A673 (cell line): ENCODE data around the gene ATP10D. TPM values are rescaled to one million over a fixed set of nuclear protein-coding genes. Genes with fewer than 3 reads are reported as not detected.

Experiments used
- BruUV-seq: library from RNA; stranded (reverse); fragments of 400-500 nt; replicated peaks from 2 replicates; lab custom pipeline; 2021; lab: Mats Ljungman, UMichigan
- CTCF ChIA-PET: fragments of 300-600 bp; sonication (Branson Sonifier 250); formaldehyde crosslinking; loops from one replicate; lab custom pipeline; 2022; ENCODE audit warnings: antibody characterized with exemption; lab: Charles Lee
- POLR2A ChIA-PET: fragments of 300-600 bp; sonication (Branson Sonifier 250); formaldehyde crosslinking; loops from one replicate; lab custom pipeline; 2022; ENCODE audit warnings: antibody characterized with exemption; ENCODE audit not compliant: low non-redundant PET; lab: Charles Lee
- DNase-seq: peaks from one replicate; pipeline ENCODE4 v3.0.0-alpha.2; 2015; ENCODE audit warnings: low spot score
- H3K27ac ChIP-seq: fragments of 200-600 bp; sonication (generic); 2 replicates; pipeline ENCODE4 v1.5.1; 2016; ENCODE audit warnings: mixed run types, low read depth, mild to moderate bottlenecking, mixed read lengths, antibody characterized with exemption, low read length; ENCODE audit not compliant: poor library complexity, severe bottlenecking
- H3K27me3 ChIP-seq: fragments of 200-600 bp; sonication (generic); replicated peaks from 2 replicates; pipeline ENCODE4 v1.6.1; 2017; ENCODE audit warnings: mixed run types, low read depth, mild to moderate bottlenecking, mixed read lengths, antibody characterized with exemption, low read length; ENCODE audit not compliant: insufficient read depth, poor library complexity
- H3K36me3 ChIP-seq: fragments of 200-600 bp; sonication (generic); 2 replicates; pipeline ENCODE4 v1.6.1; 2016; ENCODE audit warnings: mixed run types, mild to moderate bottlenecking, mixed read lengths, antibody characterized with exemption, low read length; ENCODE audit not compliant: insufficient read depth, poor library complexity, severe bottlenecking
- H3K4me1 ChIP-seq: fragments of 200-600 bp; sonication (generic); 2 replicates; pipeline ENCODE4 v1.6.1; 2017; ENCODE audit warnings: mixed run types, mild to moderate bottlenecking, mixed read lengths, antibody characterized with exemption, low read length; ENCODE audit not compliant: insufficient read depth, poor library complexity, severe bottlenecking
- H3K4me3 ChIP-seq: fragments of 200-600 bp; sonication (generic); 2 replicates; pipeline ENCODE4 v1.5.1; 2016; ENCODE audit warnings: low read depth, mixed run types, mild to moderate bottlenecking, mixed read lengths, low read length; ENCODE audit not compliant: poor library complexity, severe bottlenecking
- H3K9me3 ChIP-seq: fragments of 200-600 bp; sonication (generic); 2 replicates; pipeline ENCODE4 v1.6.1; 2016; ENCODE audit warnings: mixed run types, low read depth, mild to moderate bottlenecking, mixed read lengths, antibody characterized with exemption, low read length; ENCODE audit not compliant: poor library complexity, severe bottlenecking
- CTCF ChIP-seq: fragments of 300-800, 200-600 bp; sonication (generic); conservative IDR thresholded peaks from 2 replicates; pipeline ENCODE4 v1.5.1; 2017; ENCODE audit warnings: low read depth, mild to moderate bottlenecking, antibody characterized with exemption, low read length, moderate library complexity, mixed read lengths
- EZH2 ChIP-seq: fragments of 200-600 bp; sonication (generic); IDR thresholded peaks from 2 replicates; pipeline ENCODE4 v1.6.1; 2017; ENCODE audit warnings: borderline replicate concordance, low read depth, mild to moderate bottlenecking, mixed read lengths, antibody characterized with exemption, low read length; ENCODE audit not compliant: poor library complexity, severe bottlenecking
- intact Hi-C: fragments of 100-400 bp; cut with micrococcal nuclease; formaldehyde crosslinking; loops from one replicate; pipeline ENCODE4 v1.10.0; 2022; ENCODE audit not compliant: unreplicated experiment
- total RNA-seq: library from RNA; stranded (reverse); gene quantifications from 2 replicates; pipeline ENCODE4 v1.2.3, GENCODE V29; 2021

The ATP10D gene
- total RNA-seq, 1 experiment from 2014 or later = 16.1 TPM

- Histone ChIP-seq H3K36me3 (no peaks in the 10 kb centered on the region), H3K4me1 (no peaks in the 10 kb centered on the region), H3K9me3 (no peaks in the 10 kb centered on the region), H3K27ac (no peak overlapping the region), H3K27me3 (no peaks in the 10 kb centered on the region), H3K4me3 (no peak overlapping the region)
- TF ChIP-seq CTCF = no peak
- no peak for TF ChIP-seq EZH2
- POLR2A ChIA-PET = no interaction called here
- intact Hi-C loops = loop anchor here (10.0 kb wide), 1 partner anchor 722 kb away; no protein-coding TSS in a partner anchor
- BruUV-seq = no TSS peak
- DNase-seq = no peak
- CTCF ChIA-PET = no interaction called here
Measured at GRCh38 chr4:47566566-47566965, 81.5 kb downstream of the ATP10D start.

- CTCF ChIA-PET = no interaction called here
- Histone ChIP-seq H3K4me3 (no peak overlapping the region), H3K27ac (no peak overlapping the region), H3K36me3 (no peaks in the 10 kb centered on the region), H3K4me1 (no peaks in the 10 kb centered on the region), H3K27me3 (no peaks in the 10 kb centered on the region), H3K9me3 (no peaks in the 10 kb centered on the region)
- no peak for DNase-seq
- no TSS peak for BruUV-seq
- TF ChIP-seq EZH2 (no peak), CTCF (no peak)
- POLR2A ChIA-PET = no interaction called here
- intact Hi-C loops = loop anchor here (10.0 kb wide), 1 partner anchor 722 kb away; no protein-coding TSS in a partner anchor
Measured at GRCh38 chr4:47566969-47567368, 81.9 kb downstream of the ATP10D start.

GRCh38 chr4:47567511-47567910, 82.4 kb downstream of the ATP10D start:
- Histone ChIP-seq H3K9me3 (no peaks in the 10 kb centered on the region), H3K4me1 (no peaks in the 10 kb centered on the region), H3K36me3 (no peaks in the 10 kb centered on the region), H3K27ac (no peak overlapping the region), H3K4me3 (no peak overlapping the region), H3K27me3 (no peaks in the 10 kb centered on the region)
- intact Hi-C loops = loop anchor here (10.0 kb wide), 1 partner anchor 723 kb away; no protein-coding TSS in a partner anchor
- TF ChIP-seq CTCF (no peak), EZH2 (no peak)
- DNase-seq = no peak
- ChIA-PET CTCF (no interaction called here), POLR2A (interaction anchor here (0.7 kb wide), 1 partner anchor 204 kb away, joined by 4 read pairs; no protein-coding TSS in a partner anchor)
- no TSS peak for BruUV-seq
